Suprapubic skin (tissue), 4 donors: ENCODE measurements around the gene GPR45.

Experiments used
- POLR2A ChIP-seq, 2 donors: fragments of 450-650 bp; IDR thresholded peaks; one replicate each; pipeline ENCODE4 v1.6.1; 2017; ENCODE audit warnings: antibody characterized with exemption in 2 of 2, mild to moderate bottlenecking in 2 of 2, moderate library complexity in 2 of 2
- POLR2AphosphoS5 ChIP-seq, 3 donors: sonication (generic); formaldehyde crosslinking; IDR thresholded peaks; one replicate each; pipeline ENCODE4 v1.6.1; 2017; ENCODE audit warnings: antibody characterized with exemption in 3 of 3
- TF ChIP-seq, protein P1 (sequence below), 2 donors: fragments of 200-600 bp in 1 of 2; fragments of 450-650 bp in 1 of 2; sonication (generic) in 1 of 2; IDR thresholded peaks; one replicate each; pipeline ENCODE4 v1.5.1; 2016 to 2019; ENCODE audit warnings: antibody characterized with exemption in 2 of 2, mild to moderate bottlenecking in 1 of 2, moderate library complexity in 1 of 2

GRCh38 chr2:105291981-105292380 lies 50.4 kb downstream of the GPR45 start:
- TF ChIP-seq, protein P1, sequence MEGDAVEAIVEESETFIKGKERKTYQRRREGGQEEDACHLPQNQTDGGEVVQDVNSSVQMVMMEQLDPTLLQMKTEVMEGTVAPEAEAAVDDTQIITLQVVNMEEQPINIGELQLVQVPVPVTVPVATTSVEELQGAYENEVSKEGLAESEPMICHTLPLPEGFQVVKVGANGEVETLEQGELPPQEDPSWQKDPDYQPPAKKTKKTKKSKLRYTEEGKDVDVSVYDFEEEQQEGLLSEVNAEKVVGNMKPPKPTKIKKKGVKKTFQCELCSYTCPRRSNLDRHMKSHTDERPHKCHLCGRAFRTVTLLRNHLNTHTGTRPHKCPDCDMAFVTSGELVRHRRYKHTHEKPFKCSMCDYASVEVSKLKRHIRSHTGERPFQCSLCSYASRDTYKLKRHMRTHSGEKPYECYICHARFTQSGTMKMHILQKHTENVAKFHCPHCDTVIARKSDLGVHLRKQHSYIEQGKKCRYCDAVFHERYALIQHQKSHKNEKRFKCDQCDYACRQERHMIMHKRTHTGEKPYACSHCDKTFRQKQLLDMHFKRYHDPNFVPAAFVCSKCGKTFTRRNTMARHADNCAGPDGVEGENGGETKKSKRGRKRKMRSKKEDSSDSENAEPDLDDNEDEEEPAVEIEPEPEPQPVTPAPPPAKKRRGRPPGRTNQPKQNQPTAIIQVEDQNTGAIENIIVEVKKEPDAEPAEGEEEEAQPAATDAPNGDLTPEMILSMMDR (IDR thresholded peaks at IDR 0.05) = no peak
- TF ChIP-seq POLR2A (IDR thresholded peaks at IDR 0.05) (no peak), POLR2AphosphoS5 (IDR thresholded peaks at IDR 0.05) (no peak)
